ENCODE data around the gene P2RY14.

DNA sequence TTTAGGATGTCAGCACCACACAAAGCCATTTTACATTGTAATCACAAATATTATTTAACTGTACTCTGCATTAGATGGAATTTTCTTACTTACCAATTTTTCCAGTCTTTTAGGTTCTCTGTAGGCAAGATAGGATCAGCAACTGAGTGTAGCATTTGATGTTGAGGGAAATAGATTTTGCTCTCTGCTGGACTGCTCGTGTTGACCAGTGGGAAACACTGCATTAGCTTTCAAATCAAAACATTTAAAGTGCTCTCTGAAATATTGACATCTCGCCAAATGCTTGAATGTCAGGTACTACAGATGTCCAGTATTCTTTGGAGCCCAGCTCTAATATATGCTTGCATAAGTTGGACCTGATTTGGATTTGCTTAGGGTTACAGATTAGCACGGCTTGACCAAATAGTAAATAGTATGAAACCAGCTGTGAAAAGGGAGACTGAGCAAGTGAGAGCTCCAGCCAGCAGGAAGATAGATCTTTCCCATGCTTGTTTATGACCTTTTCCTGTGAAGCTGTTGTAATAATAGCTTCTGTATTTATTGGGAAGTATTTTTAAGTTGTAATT lies 29.5 kb downstream of the P2RY14 start:
- no peak for TF ChIP-seq EZH2 (IDR thresholded peaks at IDR 0.05; ENCODE audit: borderline replicate concordance, low read depth, low read length, severe bottlenecking)
- TF ChIP-seq, protein P1, sequence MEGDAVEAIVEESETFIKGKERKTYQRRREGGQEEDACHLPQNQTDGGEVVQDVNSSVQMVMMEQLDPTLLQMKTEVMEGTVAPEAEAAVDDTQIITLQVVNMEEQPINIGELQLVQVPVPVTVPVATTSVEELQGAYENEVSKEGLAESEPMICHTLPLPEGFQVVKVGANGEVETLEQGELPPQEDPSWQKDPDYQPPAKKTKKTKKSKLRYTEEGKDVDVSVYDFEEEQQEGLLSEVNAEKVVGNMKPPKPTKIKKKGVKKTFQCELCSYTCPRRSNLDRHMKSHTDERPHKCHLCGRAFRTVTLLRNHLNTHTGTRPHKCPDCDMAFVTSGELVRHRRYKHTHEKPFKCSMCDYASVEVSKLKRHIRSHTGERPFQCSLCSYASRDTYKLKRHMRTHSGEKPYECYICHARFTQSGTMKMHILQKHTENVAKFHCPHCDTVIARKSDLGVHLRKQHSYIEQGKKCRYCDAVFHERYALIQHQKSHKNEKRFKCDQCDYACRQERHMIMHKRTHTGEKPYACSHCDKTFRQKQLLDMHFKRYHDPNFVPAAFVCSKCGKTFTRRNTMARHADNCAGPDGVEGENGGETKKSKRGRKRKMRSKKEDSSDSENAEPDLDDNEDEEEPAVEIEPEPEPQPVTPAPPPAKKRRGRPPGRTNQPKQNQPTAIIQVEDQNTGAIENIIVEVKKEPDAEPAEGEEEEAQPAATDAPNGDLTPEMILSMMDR (IDR thresholded peaks at IDR 0.05; ENCODE audit: extremely low read depth in 1 of 2, insufficient read depth in 1 of 2, low read depth in 1 of 2, low read length in 2 of 2): no peak
- no peak for TF ChIP-seq POLR2AphosphoS5 (IDR thresholded peaks at IDR 0.05; ENCODE audit: insufficient read depth, low read depth, low read length)
- TF ChIP-seq POLR2A (IDR thresholded peaks at IDR 0.05; ENCODE audit: low read depth, low read length): no peak
- TF ChIP-seq, protein P2, sequence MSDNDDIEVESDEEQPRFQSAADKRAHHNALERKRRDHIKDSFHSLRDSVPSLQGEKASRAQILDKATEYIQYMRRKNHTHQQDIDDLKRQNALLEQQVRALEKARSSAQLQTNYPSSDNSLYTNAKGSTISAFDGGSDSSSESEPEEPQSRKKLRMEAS (IDR thresholded peaks at IDR 0.05; ENCODE audit: insufficient read depth, insufficient read length): no peak
- TF ChIP-seq JUN (IDR thresholded peaks at IDR 0.05; ENCODE audit: borderline replicate concordance, insufficient read depth, insufficient read length, low read depth): no peak

Data from endothelial cell of umbilical vein (primary cell).